OCI-LY7 (cell line): Measurements from ENCODE around the gene VDR. TPM values are rescaled to one million over a fixed set of nuclear protein-coding genes. Genes with fewer than 3 reads are reported as not detected.

Experiments used
- Bru-seq: library from RNA; stranded (reverse); fragments of 400-500 nt; gene quantifications from one replicate; lab custom pipeline; 2021; lab: Mats Ljungman, UMichigan
- BruChase-seq, 2 experiments: library from RNA; stranded (reverse); fragments of 400-500 nt; gene quantifications; one replicate each; lab custom pipeline; 2021; lab: Mats Ljungman, UMichigan
- BruUV-seq: library from RNA; stranded (reverse); fragments of 400-500 nt; replicated peaks from 2 replicates; lab custom pipeline; 2021; lab: Mats Ljungman, UMichigan
- CTCF ChIA-PET: fragments of 300-600 bp; sonication (Branson Sonifier 250); formaldehyde crosslinking; loops from one replicate; lab custom pipeline; 2022; ENCODE audit warnings: antibody characterized with exemption; ENCODE audit not compliant: unreplicated experiment; lab: Charles Lee
- POLR2A ChIA-PET: fragments of 300-600 bp; sonication (Branson Sonifier 250); formaldehyde crosslinking; loops from one replicate; lab custom pipeline; 2022; ENCODE audit warnings: antibody characterized with exemption; lab: Charles Lee
- DNase-seq: peaks from one replicate; pipeline ENCODE4 v3.0.0-alpha.2; 2015; ENCODE audit warnings: low spot score
- H2AFZ ChIP-seq: fragments of 200-600 bp; sonication (generic), shearing (Covaris generic); 2 replicates; pipeline ENCODE4 v1.6.1; 2014; ENCODE audit warnings: mild to moderate bottlenecking, antibody characterized with exemption, low read length, moderate library complexity
- H3K27ac ChIP-seq: fragments of 200-600 bp; sonication (generic); 2 replicates; pipeline ENCODE4 v1.5.1; 2014; ENCODE audit warnings: mixed run types, low read depth, mild to moderate bottlenecking, moderate library complexity, low read length, inconsistent platforms; ENCODE audit not compliant: poor library complexity, severe bottlenecking
- H3K36me3 ChIP-seq: fragments of 200-600 bp; sonication (generic); 2 replicates; pipeline ENCODE4 v1.6.1; 2014; ENCODE audit warnings: mild to moderate bottlenecking, antibody characterized with exemption, low read length, moderate library complexity, mixed read lengths; ENCODE audit not compliant: insufficient read depth
- H3K4me1 ChIP-seq: fragments of 200-600 bp; sonication (generic); 2 replicates; pipeline ENCODE4 v1.5.1; 2014; ENCODE audit warnings: mild to moderate bottlenecking, low read length; ENCODE audit not compliant: insufficient read depth, poor library complexity, severe bottlenecking
- H3K4me2 ChIP-seq: fragments of 200-600 bp; sonication (generic); 2 replicates; pipeline ENCODE4 v1.6.1; 2014; ENCODE audit warnings: mild to moderate bottlenecking, low read length
- H3K4me3 ChIP-seq: fragments of 200-600 bp; sonication (generic); 2 replicates; pipeline ENCODE4 v1.5.1; 2014; ENCODE audit warnings: mild to moderate bottlenecking, low read depth, low read length; ENCODE audit not compliant: poor library complexity, severe bottlenecking
- H3K79me2 ChIP-seq: fragments of 200-600 bp; sonication (generic); 2 replicates; pipeline ENCODE4 v1.6.1; 2016; ENCODE audit warnings: low read depth, mild to moderate bottlenecking, low read length, moderate library complexity, mixed read lengths; ENCODE audit not compliant: insufficient read depth
- H3K9me2 ChIP-seq: fragments of 200-600 bp; sonication (generic); 2 replicates; pipeline ENCODE4 v1.6.1; 2016; ENCODE audit warnings: mild to moderate bottlenecking, low read length, mixed read lengths; ENCODE audit not compliant: insufficient read depth
- H3K9me3 ChIP-seq: fragments of 200-600 bp; sonication (generic); 2 replicates; pipeline ENCODE4 v1.6.1; 2014; ENCODE audit warnings: mild to moderate bottlenecking, mixed run types, low read length, mixed read lengths
- H4K20me1 ChIP-seq: fragments of 200-600 bp; sonication (generic); 2 replicates; pipeline ENCODE4 v1.6.1; 2014; ENCODE audit warnings: mild to moderate bottlenecking, antibody characterized with exemption, low read length, moderate library complexity, mixed read lengths; ENCODE audit not compliant: insufficient read depth
- EZH2phosphoT487 ChIP-seq: fragments of 200-600 bp; sonication (generic); IDR thresholded peaks from 2 replicates; pipeline ENCODE4 v1.6.1; 2018; ENCODE audit warnings: low read depth, borderline replicate concordance, mild to moderate bottlenecking, mixed run types, antibody characterized with exemption, low read length, moderate library complexity, mixed read lengths
- intact Hi-C: fragments of 100-400 bp; cut with micrococcal nuclease; formaldehyde crosslinking; loops from one replicate; pipeline ENCODE4 v1.10.0; 2022; ENCODE audit not compliant: unreplicated experiment
- long read RNA-seq: library from polyadenylated mRNA; stranded (forward); transcript quantifications from one replicate; pipeline ENCODE4 v2.0.0, GENCODE V29; 2022
- total RNA-seq, 2 experiments: library from RNA; depleted of rRNA in 1 of 2; stranded (reverse); fragments of >200 nt in 1 of 2; shearing (Covaris generic) in 1 of 2; gene quantifications; 2 replicates each; pipeline ENCODE4 v1.2.3, GENCODE V29; 2014 to 2022
- TF ChIP-seq, protein P1 (sequence below): fragments of 200-600 bp; sonication (generic); conservative IDR thresholded peaks from 2 replicates; pipeline ENCODE4 v1.5.1; 2014; ENCODE audit warnings: mild to moderate bottlenecking, antibody characterized with exemption, low read length, moderate library complexity, mixed read lengths

VDR gene
- total RNA-seq (2014; rRNA removed; shearing (Covaris generic)) (4.8 and 5.4 TPM in 2 replicates), total RNA-seq (2022) (1.9 and 2.4 TPM in 2 replicates), Bru-seq, nascent RNA (percentile 26 among the genes with signal in this experiment), BruChase-seq, experiment 1, labeled RNA remaining after a 6-hour chase (percentile 21 among the genes with signal in this experiment), BruChase-seq, experiment 2, labeled RNA remaining after a 2-hour chase (percentile 25 among the genes with signal in this experiment)
- long read RNA-seq, partial matches to known transcripts: 1 of 5 reads
- long read RNA-seq, other reads (novel, unspliced or antisense): 4 of 5 reads

DNA sequence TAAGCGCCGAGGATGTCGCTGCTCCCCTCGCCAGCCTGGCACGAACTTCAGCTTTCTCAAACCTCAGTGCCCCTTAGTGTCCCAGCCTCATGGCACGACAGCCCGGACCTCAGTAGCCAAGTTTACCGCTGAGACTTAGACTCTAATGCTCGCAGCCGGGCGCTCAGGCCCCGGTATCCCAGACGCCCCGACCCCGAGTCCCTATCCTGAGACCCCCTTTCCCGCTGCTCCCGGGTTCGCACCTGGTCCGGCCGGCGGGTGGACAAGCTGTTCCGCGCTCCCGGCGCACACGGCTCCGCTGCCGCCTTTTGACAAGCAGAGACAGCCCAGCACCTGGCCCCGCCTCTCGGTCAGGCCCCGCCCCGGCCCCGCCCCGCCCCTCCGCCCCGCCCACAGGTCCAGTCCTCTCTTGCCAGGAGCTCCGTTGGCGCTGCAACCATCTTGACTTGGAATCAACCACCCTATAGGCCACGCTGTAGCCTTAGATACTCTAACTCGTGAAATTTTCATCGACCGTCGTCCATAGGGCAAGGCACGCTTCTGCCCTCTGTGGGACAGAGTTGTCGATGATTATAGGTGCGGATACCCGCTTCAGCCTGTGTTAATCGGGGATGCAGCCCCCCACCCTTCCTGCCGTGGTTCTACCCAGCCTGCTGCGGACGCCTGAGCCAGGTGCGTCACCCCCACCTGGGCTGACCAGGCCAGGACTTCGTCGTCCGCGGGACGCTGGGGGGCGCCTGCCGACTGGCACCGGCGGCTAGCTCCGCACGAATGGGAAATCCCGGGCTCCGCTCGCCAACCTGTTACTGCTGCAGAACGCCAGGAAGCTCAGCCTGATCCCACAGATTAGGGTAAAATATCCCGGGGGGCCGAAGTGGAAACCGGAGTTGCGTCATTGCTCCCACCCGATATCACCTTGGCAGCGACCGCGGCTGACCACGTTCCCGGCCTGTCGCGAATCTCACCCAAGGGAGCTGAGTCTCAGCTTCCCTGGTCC lies at the start of gene VDR:
TSS of gene VDR (minus strand) at position 282 of the 997 bp plus-strand sequence. CDS start 25,881 bp downstream, outside the sequence.
- H3K4me2 ChIP-seq: peak within 1 kb of the TSS; percentile 98
- BruUV-seq: no TSS peak
- H4K20me1 ChIP-seq: no peaks in the 10 kb centered on the region
- no peaks in the 10 kb centered on the region for H3K79me2 ChIP-seq
- H3K9me2 ChIP-seq: no peaks in the 10 kb centered on the region
- peaks cover 14% of the 10 kb centered on the region for H3K4me1 ChIP-seq
- H3K9me3 ChIP-seq: no peaks in the 10 kb centered on the region
- TF ChIP-seq EZH2phosphoT487: no peak
- TF ChIP-seq, protein P1, sequence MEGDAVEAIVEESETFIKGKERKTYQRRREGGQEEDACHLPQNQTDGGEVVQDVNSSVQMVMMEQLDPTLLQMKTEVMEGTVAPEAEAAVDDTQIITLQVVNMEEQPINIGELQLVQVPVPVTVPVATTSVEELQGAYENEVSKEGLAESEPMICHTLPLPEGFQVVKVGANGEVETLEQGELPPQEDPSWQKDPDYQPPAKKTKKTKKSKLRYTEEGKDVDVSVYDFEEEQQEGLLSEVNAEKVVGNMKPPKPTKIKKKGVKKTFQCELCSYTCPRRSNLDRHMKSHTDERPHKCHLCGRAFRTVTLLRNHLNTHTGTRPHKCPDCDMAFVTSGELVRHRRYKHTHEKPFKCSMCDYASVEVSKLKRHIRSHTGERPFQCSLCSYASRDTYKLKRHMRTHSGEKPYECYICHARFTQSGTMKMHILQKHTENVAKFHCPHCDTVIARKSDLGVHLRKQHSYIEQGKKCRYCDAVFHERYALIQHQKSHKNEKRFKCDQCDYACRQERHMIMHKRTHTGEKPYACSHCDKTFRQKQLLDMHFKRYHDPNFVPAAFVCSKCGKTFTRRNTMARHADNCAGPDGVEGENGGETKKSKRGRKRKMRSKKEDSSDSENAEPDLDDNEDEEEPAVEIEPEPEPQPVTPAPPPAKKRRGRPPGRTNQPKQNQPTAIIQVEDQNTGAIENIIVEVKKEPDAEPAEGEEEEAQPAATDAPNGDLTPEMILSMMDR: peak; percentile 58
- no peaks in the 10 kb centered on the region for H3K36me3 ChIP-seq
- intact Hi-C loops: loop anchor here (5.0 kb wide), 1 partner anchor 57 kb away; the partner anchor contains the start of gene TMEM106C
- no peak within 1 kb of the TSS for H3K27ac ChIP-seq
- peak within 1 kb of the TSS; percentile 68; the same call in 1 of the 2 replicates for H2AFZ ChIP-seq
- CTCF ChIA-PET: interaction anchor here (0.6 to 1.1 kb wide), 3 partner anchors 11 to 199 kb away, joined by 3 read pairs; no protein-coding TSS in a partner anchor
- POLR2A ChIA-PET: interaction anchor here (0.6 to 1.2 kb wide), 4 partner anchors 30 to 317 kb away, joined by 3 to 4 read pairs (median 3); partner anchors contain the start of gene ASB8
- peak; percentile 69 for DNase-seq
- peak within 1 kb of the TSS; percentile 71 for H3K4me3 ChIP-seq

DNA sequence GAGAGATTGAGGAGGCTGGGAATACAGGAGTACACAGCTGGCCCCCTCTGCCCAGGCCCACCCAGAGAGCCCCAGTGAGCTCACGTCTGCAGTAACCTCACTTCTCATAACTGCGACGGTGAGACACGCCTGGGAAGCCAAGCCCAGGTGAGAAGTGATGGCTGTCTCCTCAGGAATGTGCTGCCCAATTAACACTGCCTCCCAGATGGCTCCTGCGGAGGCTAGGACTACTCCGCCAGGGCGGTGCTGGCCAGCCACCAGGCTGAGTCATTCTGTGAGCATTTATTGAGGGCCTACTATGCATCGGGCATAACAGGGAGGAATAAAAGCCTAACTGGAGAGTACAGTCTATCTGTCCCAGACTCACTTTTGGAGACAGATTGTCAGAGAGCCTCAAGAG lies 49.3 kb upstream of the VDR start:
- Histone ChIP-seq H3K4me1 (no peaks in the 10 kb centered on the region), H4K20me1 (no peaks in the 10 kb centered on the region), H3K79me2 (no peaks in the 10 kb centered on the region), H3K4me3 (no peak overlapping the region), H3K36me3 (no peaks in the 10 kb centered on the region), H3K9me3 (0 out of 2 replicates have a peak, but pooled peaks cover 5% of the 10 kb centered on the region), H2AFZ (no peak overlapping the region), H3K4me2 (no peak overlapping the region), H3K9me2 (no peaks in the 10 kb centered on the region), H3K27ac (no peak overlapping the region)
- TF ChIP-seq EZH2phosphoT487: no peak
- TF ChIP-seq, protein P1: no peak
- POLR2A ChIA-PET: interaction anchor here (1.0 to 1.2 kb wide), 2 partner anchors 20 to 60 kb away, joined by 3 read pairs; no protein-coding TSS in a partner anchor
- no peak for DNase-seq
- intact Hi-C loops: no loop called here
- no TSS peak for BruUV-seq
- CTCF ChIA-PET: interaction anchor here (0.5 to 1.0 kb wide), 2 partner anchors 56 to 141 kb away, joined by 3 to 9 read pairs; no protein-coding TSS in a partner anchor
